HG03442 (cell line): Measurements from ENCODE around the gene KIAA1614.

Experiments used
- ATAC-seq: cut with Tn5 transposase; IDR thresholded peaks from one replicate; pipeline ENCODE4 v1.9.1; 2021; ENCODE audit warnings: mild to moderate bottlenecking, moderate library complexity; ENCODE audit not compliant: unreplicated experiment

Gene KIAA1614

GRCh38 chr1:180994262-180994661, 81.6 kb downstream of the KIAA1614 start:
- no peak for ATAC-seq

GRCh38 chr1:180997843-180998504, 85.3 kb downstream of the KIAA1614 start:
- no peak for ATAC-seq
